Transverse colon (tissue), 4 donors: Measurements from ENCODE around the gene LMO7.

ENCODE experiments used
- CTCF ChIP-seq, 5 experiments: fragments of 200-600 bp in 3 of 5; fragments of 450-650 bp in 2 of 5; sonication (generic) in 3 of 5; IDR thresholded peaks; 1 replicate in 2 of 5; 2 replicates in 3 of 5; pipeline ENCODE4 v1.5.1; 2016 to 2017; ENCODE audit warnings: antibody characterized with exemption in 5 of 5, inconsistent platforms in 3 of 5, mild to moderate bottlenecking in 2 of 5, moderate library complexity in 1 of 5
- POLR2A ChIP-seq: fragments of 450-650 bp; IDR thresholded peaks from one replicate; pipeline ENCODE4 v1.6.1; 2016; ENCODE audit warnings: antibody characterized with exemption, mild to moderate bottlenecking, moderate library complexity
- POLR2AphosphoS5 ChIP-seq, 3 donors: sonication (generic); formaldehyde crosslinking; IDR thresholded peaks; one replicate each; pipeline ENCODE4 v1.6.1; 2016; ENCODE audit warnings: antibody characterized with exemption in 3 of 3

GRCh38 chr13:75636436-75637180 lies 478 bp downstream of the LMO7 start:
- no peak for TF ChIP-seq CTCF (IDR thresholded peaks at IDR 0.05)
- no peak for TF ChIP-seq POLR2A
- no peak for TF ChIP-seq POLR2AphosphoS5 (IDR thresholded peaks at IDR 0.05)
